ENCODE results near the gene DDX11. TPM values are rescaled to one million over a fixed set of nuclear protein-coding genes. Genes with fewer than 3 reads are reported as not detected.

DDX11 gene
- total and polyA plus RNA-seq, 12 donors: 4.9 to 49.1 (median 17.0) TPM

Small RNA genes within 50 kb of the gene (small RNA-seq; reads per million reads assigned to genes)
- gene RF00072: 0 reads per million in 2 donors

Other genes starting within 250 kb of the DDX11 start
- gene TSPAN11, start 147.1 kb upstream of the DDX11 start, total RNA-seq: 1 to 10 TPM in 6 of 9 donors, under 1 TPM in 3; 0.30 to 6.2 (median 1.4) TPM
- gene TSPAN11, start 147.1 kb upstream of the DDX11 start, polyA plus RNA-seq: 1 to 10 TPM in 1 of 3 donors, under 1 TPM in 2; 0.74 to 1.2 (median 0.95) TPM